ENCODE data around the gene NEDD8. TPM values are rescaled to one million over a fixed set of nuclear protein-coding genes. Genes with fewer than 3 reads are reported as not detected.
A peak's percentile ranks its signal among the peaks of the same experiment; 100 is the strongest.

Gene NEDD8
- total and polyA plus RNA-seq, 2 donors (not counting 1 experiment from before 2014, with no cell fraction given): 145 to 441 TPM

GRCh38 chr14:24270537-24271133, 38.5 kb upstream of the NEDD8 start:
- no peak for TF ChIP-seq CTCF (conservative IDR thresholded peaks at IDR 0.05 in 1 of 2, IDR thresholded peaks at IDR 0.05 in 1 of 2; ENCODE audit: low read depth in 1 of 2, low read length in 2 of 2)
- no peak for TF ChIP-seq EZH2 (IDR thresholded peaks at IDR 0.05; ENCODE audit: low read length, missing control alignments)

GRCh38 chr14:24269910-24270536, 37.9 kb upstream of the NEDD8 start:
- TF ChIP-seq CTCF (conservative IDR thresholded peaks at IDR 0.05 in 1 of 2, IDR thresholded peaks at IDR 0.05 in 1 of 2; ENCODE audit: low read depth in 1 of 2, low read length in 2 of 2) (no peak), EZH2 (IDR thresholded peaks at IDR 0.05; ENCODE audit: low read length, missing control alignments) (no peak)
- Histone ChIP-seq H3K4me2 (ENCODE audit: extremely low read depth, insufficient read depth, low read length) (no peak overlapping the region), H3K36me3 (ENCODE audit: control insufficient read depth, insufficient read depth, low read length) (peaks cover 9% of the 10 kb centered on the region), H3K4me3 (replicated peaks in 1 of 4; ENCODE audit: control extremely low read depth in 1 of 4, insufficient read depth in 1 of 4, low read depth in 3 of 4, low read length in 4 of 4) (no peak overlapping the region), H3K9me3 (ENCODE audit: control insufficient read depth, insufficient read depth, low read depth, low read length) (no peaks in the 10 kb centered on the region), H3K27me3 (ENCODE audit: control insufficient read depth, insufficient read depth, low read length) (no peaks in the 10 kb centered on the region), H3K27ac (ENCODE audit: insufficient read depth, low read length) (no peak overlapping the region), H3K79me2 (ENCODE audit: control insufficient read depth, insufficient read depth, low read length) (no peaks in the 10 kb centered on the region), H4K20me1 (ENCODE audit: control insufficient read depth, extremely low read depth, insufficient read depth, low read length) (no peaks in the 10 kb centered on the region), H3K4me1 (ENCODE audit: control insufficient read depth, extremely low read depth, insufficient read depth, low read length) (no peaks in the 10 kb centered on the region), H3K9ac (ENCODE audit: insufficient read depth, low read length) (no peak overlapping the region), H2AFZ (ENCODE audit: low read length) (no peak overlapping the region)
- no peak for DNase-seq (ENCODE audit: low read depth in 2 of 2)

More at GRCh38 chr14:24270537-24271133, 38.5 kb upstream of the NEDD8 start:
- Histone ChIP-seq H3K36me3 (ENCODE audit: control insufficient read depth, insufficient read depth, low read length) (peaks cover 9% of the 10 kb centered on the region), H3K9me3 (ENCODE audit: control insufficient read depth, insufficient read depth, low read depth, low read length) (no peaks in the 10 kb centered on the region), H3K4me3 (replicated peaks in 1 of 4; ENCODE audit: control extremely low read depth in 1 of 4, insufficient read depth in 1 of 4, low read depth in 3 of 4, low read length in 4 of 4) (peak overlapping the region; percentile 67 to 99 (median 94)), H3K4me1 (ENCODE audit: control insufficient read depth, extremely low read depth, insufficient read depth, low read length) (no peaks in the 10 kb centered on the region), H3K27ac (ENCODE audit: insufficient read depth, low read length) (peak overlapping the region; percentile 99), H3K9ac (ENCODE audit: insufficient read depth, low read length) (peak overlapping the region; percentile 99), H3K4me2 (ENCODE audit: extremely low read depth, insufficient read depth, low read length) (peak overlapping the region; percentile 89), H2AFZ (ENCODE audit: low read length) (peak overlapping the region; percentile 89), H3K27me3 (ENCODE audit: control insufficient read depth, insufficient read depth, low read length) (no peaks in the 10 kb centered on the region), H3K79me2 (ENCODE audit: control insufficient read depth, insufficient read depth, low read length) (no peaks in the 10 kb centered on the region), H4K20me1 (ENCODE audit: control insufficient read depth, extremely low read depth, insufficient read depth, low read length) (no peaks in the 10 kb centered on the region)
- DNase-seq (ENCODE audit: low read depth in 2 of 2): peak in 1 of 2 donors; percentile 5

- no peak overlapping the region for H2AFZ ChIP-seq (ENCODE audit: low read length)
- H3K36me3 ChIP-seq (ENCODE audit: control insufficient read depth, insufficient read depth, low read length): peaks cover 9% of the 10 kb centered on the region
- H3K79me2 ChIP-seq (ENCODE audit: control insufficient read depth, insufficient read depth, low read length): no peaks in the 10 kb centered on the region
- no peak overlapping the region for H3K27ac ChIP-seq (ENCODE audit: insufficient read depth, low read length)
- H3K27me3 ChIP-seq (ENCODE audit: control insufficient read depth, insufficient read depth, low read length): no peaks in the 10 kb centered on the region
- H3K9me3 ChIP-seq (ENCODE audit: control insufficient read depth, insufficient read depth, low read depth, low read length): no peaks in the 10 kb centered on the region
- no peaks in the 10 kb centered on the region for H3K4me1 ChIP-seq (ENCODE audit: control insufficient read depth, extremely low read depth, insufficient read depth, low read length)
- H3K9ac ChIP-seq (ENCODE audit: insufficient read depth, low read length): no peak overlapping the region
- no peak overlapping the region for H3K4me3 ChIP-seq (replicated peaks in 1 of 4; ENCODE audit: control extremely low read depth in 1 of 4, insufficient read depth in 1 of 4, low read depth in 3 of 4, low read length in 4 of 4)
- no peak overlapping the region for H3K4me2 ChIP-seq (ENCODE audit: extremely low read depth, insufficient read depth, low read length)
- no peak for DNase-seq (ENCODE audit: low read depth in 2 of 2)
- no peaks in the 10 kb centered on the region for H4K20me1 ChIP-seq (ENCODE audit: control insufficient read depth, extremely low read depth, insufficient read depth, low read length)
- no peak for TF ChIP-seq EZH2 (IDR thresholded peaks at IDR 0.05; ENCODE audit: low read length, missing control alignments)
Observed at GRCh38 chr14:24269368-24269767, 37.2 kb upstream of the NEDD8 start.

Data from fibroblast of lung (primary cell).